Activated CD8-positive, alpha-beta T cell treated with anti-CD3 and anti-CD28 coated beads for 36 hours (primary cell): ENCODE results near the gene FBXO40. TPM values are rescaled to one million over a fixed set of nuclear protein-coding genes. Genes with fewer than 3 reads are reported as not detected.

Source experiments
- ATAC-seq: fragments of 200-7000 bp; cut with Tn5 transposase; one replicate; pipeline ENCODE4 v1.10.0; 2021; ENCODE audit warnings: mild to moderate bottlenecking, moderate library complexity
- CTCF ChIA-PET: fragments of 350-600 bp; sonication (Branson Sonifier 250); formaldehyde crosslinking; loops from one replicate; lab custom pipeline; 2021; ENCODE audit warnings: antibody characterized with exemption; lab: Charles Lee
- POLR2A ChIA-PET: fragments of 350-600 bp; sonication (Branson Sonifier 250); formaldehyde crosslinking; loops from one replicate; lab custom pipeline; 2021; ENCODE audit warnings: antibody characterized with exemption; lab: Charles Lee
- DNase-seq: peaks from one replicate; pipeline ENCODE4 v3.0.0-alpha.2; 2020
- H3K27ac Mint-ChIP-seq: one replicate; pipeline ENCODE4 v1.8.0; 2021; ENCODE audit warnings: mild to moderate bottlenecking, mixed read lengths
- H3K27me3 Mint-ChIP-seq: one replicate; pipeline ENCODE4 v1.8.0; 2021; ENCODE audit warnings: mixed read lengths
- H3K36me3 Mint-ChIP-seq: one replicate; pipeline ENCODE4 v1.8.0; 2021; ENCODE audit warnings: low read depth, mixed read lengths
- H3K4me1 Mint-ChIP-seq: one replicate; pipeline ENCODE4 v1.8.0; 2021; ENCODE audit warnings: low read depth, mixed read lengths
- H3K4me3 Mint-ChIP-seq: one replicate; pipeline ENCODE4 v1.8.0; 2021; ENCODE audit warnings: mild to moderate bottlenecking, moderate library complexity, mixed read lengths
- H3K9me3 Mint-ChIP-seq: one replicate; pipeline ENCODE4 v1.8.0; 2021; ENCODE audit warnings: mixed read lengths
- intact Hi-C: fragments of 100-400 bp; cut with micrococcal nuclease; formaldehyde crosslinking; loops from one replicate; pipeline ENCODE4 v1.10.0; 2022
- total RNA-seq, 2 experiments: library from RNA; stranded (reverse); gene quantifications; one replicate each; pipeline ENCODE4 v1.2.3, GENCODE V29; 2021
- TF ChIP-seq, protein P1 (sequence below): fragments of 200-600 bp; IDR thresholded peaks from one replicate; pipeline ENCODE4 v1.8.0; 2022; ENCODE audit warnings: antibody characterized with exemption, mild to moderate bottlenecking

FBXO40 gene
- total RNA-seq, 2 experiments from 2014 or later: not detected

DNA sequence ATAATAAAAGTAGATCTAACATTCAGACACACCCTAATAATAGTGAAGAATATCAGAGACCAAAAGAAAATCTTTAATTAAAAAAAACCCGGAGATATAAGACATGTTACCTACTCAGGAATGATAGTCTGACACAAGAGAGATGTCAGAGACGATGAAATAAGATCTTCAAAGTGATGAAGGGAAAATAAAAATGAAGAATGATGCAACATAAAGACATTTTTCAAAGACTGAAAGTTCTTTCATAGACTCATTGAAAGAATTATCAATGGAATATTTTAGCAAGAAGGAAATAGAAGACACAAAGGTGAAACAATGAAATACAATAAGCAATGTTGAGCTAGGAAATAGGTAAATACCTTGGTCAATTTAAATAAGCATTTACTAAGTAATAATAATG is 47.9 kb downstream of the FBXO40 start:
- ChIA-PET POLR2A (no interaction called here), CTCF (no interaction called here)
- peaks cover 23% of the 10 kb centered on the region for H3K4me1 Mint-ChIP-seq
- peak; percentile 20 for ATAC-seq
- no peaks in the 10 kb centered on the region for H3K27me3 Mint-ChIP-seq
- DNase-seq: no peak
- TF ChIP-seq, protein P1, sequence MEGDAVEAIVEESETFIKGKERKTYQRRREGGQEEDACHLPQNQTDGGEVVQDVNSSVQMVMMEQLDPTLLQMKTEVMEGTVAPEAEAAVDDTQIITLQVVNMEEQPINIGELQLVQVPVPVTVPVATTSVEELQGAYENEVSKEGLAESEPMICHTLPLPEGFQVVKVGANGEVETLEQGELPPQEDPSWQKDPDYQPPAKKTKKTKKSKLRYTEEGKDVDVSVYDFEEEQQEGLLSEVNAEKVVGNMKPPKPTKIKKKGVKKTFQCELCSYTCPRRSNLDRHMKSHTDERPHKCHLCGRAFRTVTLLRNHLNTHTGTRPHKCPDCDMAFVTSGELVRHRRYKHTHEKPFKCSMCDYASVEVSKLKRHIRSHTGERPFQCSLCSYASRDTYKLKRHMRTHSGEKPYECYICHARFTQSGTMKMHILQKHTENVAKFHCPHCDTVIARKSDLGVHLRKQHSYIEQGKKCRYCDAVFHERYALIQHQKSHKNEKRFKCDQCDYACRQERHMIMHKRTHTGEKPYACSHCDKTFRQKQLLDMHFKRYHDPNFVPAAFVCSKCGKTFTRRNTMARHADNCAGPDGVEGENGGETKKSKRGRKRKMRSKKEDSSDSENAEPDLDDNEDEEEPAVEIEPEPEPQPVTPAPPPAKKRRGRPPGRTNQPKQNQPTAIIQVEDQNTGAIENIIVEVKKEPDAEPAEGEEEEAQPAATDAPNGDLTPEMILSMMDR: no peak
- no peaks in the 10 kb centered on the region for H3K9me3 Mint-ChIP-seq
- H3K27ac Mint-ChIP-seq: peak overlapping the region; percentile 89
- H3K36me3 Mint-ChIP-seq: peaks cover 66% of the 10 kb centered on the region
- intact Hi-C loops: no loop called here
- no peak overlapping the region for H3K4me3 Mint-ChIP-seq

DNA sequence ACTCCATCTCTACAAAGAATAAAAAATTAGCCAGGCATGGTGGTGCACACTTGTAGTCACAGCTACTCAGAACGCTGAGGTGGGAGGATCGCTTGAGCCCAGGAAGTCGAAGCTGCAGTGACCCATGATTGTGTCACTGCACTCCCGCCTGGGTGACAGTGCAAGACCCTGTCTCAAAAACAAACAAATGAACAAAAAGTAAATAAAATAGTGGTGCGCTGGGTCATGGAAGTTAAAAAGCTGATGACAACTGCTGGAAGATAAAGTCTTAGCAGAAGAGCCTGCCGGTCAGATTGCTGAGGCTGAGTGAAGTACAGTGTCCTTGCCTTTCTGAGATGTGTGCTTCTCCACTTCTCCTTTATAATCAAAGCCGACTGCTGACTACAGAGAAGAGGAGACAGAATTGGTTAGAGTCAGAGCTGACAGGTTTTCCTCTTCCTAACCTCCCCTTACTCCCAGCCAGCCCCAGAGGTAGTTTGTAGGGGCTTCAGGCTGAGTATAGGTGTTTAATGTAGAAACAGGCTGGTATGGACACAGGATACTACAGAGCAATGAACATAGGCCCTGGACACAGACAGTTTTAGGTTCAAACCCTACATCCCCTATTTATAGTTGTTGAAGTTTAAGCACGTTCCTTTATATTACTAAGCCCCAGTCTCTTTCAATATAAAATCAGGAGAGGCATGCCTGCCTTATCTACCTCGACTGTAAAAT is 49.6 kb downstream of the FBXO40 start:
- ChIA-PET CTCF (interaction anchor here (1.0 kb wide), 1 partner anchor 11 kb away, joined by 3 read pairs; no protein-coding TSS in a partner anchor), POLR2A (no interaction called here)
- ATAC-seq: no peak
- Mint-ChIP-seq H3K4me3 (no peak overlapping the region), H3K27me3 (no peaks in the 10 kb centered on the region), H3K36me3 (peaks cover 58% of the 10 kb centered on the region), H3K4me1 (peaks cover 23% of the 10 kb centered on the region), H3K27ac (peak overlapping the region; percentile 69), H3K9me3 (no peaks in the 10 kb centered on the region)
- intact Hi-C loops: no loop called here
- DNase-seq: no peak
- TF ChIP-seq, protein P1: no peak

DNA sequence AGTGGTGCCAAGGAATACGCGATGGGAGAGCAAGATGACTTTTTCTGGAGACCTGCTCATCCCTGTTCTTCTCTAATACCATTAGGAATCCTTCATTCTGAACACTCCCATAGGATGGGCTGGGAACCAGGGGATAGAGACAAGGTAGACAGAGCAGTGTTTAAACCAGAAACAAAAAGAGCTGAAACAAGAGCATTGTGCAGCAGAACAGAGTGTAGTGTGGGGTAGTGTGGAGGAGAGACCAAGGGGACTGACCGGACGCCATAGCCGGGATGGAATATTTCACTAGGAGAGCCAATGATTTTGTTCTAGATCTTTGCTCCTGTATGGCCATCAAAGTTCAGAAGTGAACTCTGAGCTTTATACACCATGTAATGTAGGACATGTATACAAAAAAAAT is 51.9 kb downstream of the FBXO40 start:
- no peak for DNase-seq
- intact Hi-C loops: no loop called here
- peak; percentile 41 for ATAC-seq
- POLR2A ChIA-PET: interaction anchor here (0.6 to 1.9 kb wide), 2 partner anchors 14 to 99 kb away, joined by 3 to 6 read pairs; partner anchors contain the start of gene POLQ
- peaks cover 25% of the 10 kb centered on the region for H3K4me1 Mint-ChIP-seq
- H3K27me3 Mint-ChIP-seq: no peaks in the 10 kb centered on the region
- no peaks in the 10 kb centered on the region for H3K9me3 Mint-ChIP-seq
- peaks cover 51% of the 10 kb centered on the region for H3K36me3 Mint-ChIP-seq
- H3K4me3 Mint-ChIP-seq: no peak overlapping the region
- CTCF ChIA-PET: no interaction called here
- TF ChIP-seq, protein P1: no peak
- H3K27ac Mint-ChIP-seq: no peak overlapping the region

DNA sequence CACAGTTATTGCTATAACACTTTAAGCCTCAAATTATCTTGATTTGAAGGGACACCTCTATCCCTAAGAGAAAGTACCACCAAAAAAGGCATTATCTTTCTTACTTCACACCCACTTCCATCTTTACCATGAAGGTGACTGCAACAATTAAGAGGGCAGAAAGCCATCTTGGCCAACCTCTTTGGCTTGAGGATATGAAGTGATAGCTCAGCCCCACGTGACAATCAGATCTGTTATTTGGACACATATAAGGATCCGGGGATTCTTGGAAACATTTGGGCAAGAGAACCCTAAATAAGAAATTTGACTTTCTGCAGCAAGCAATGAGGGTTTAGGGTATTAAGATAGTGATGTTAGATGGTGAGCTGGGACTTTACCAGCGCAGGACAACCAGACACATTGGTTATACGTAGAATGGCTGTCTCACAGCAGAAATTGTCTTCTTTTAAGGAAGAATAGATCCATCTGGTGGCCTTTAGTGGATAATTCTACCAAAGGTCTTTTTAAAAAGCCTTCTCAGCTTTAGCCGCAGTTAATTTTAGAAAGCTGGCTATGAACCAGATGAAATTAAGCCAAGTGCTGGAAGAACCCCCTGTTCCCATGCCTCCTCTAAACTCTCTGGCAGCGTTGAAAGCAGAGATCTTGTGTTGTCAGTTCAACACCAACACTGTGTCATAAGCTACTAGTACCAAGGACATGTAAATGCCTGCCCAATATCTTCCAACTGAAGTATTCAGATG is 55.2 kb downstream of the FBXO40 start:
- TF ChIP-seq, protein P1: no peak
- intact Hi-C loops: no loop called here
- CTCF ChIA-PET: interaction anchor here (1.3 kb wide), 1 partner anchor 13 kb away, joined by 3 read pairs; the partner anchor contains the start of gene HCLS1
- POLR2A ChIA-PET: interaction anchor here (0.6 kb wide), 1 partner anchor 483 kb away, joined by 3 read pairs; no protein-coding TSS in a partner anchor
- Mint-ChIP-seq H3K9me3 (peaks cover 3% of the 10 kb centered on the region), H3K36me3 (peaks cover 53% of the 10 kb centered on the region), H3K4me3 (no peak overlapping the region), H3K27me3 (no peaks in the 10 kb centered on the region), H3K27ac (no peak overlapping the region), H3K4me1 (peaks cover 35% of the 10 kb centered on the region)
- DNase-seq: no peak
- ATAC-seq: no peak

DNA sequence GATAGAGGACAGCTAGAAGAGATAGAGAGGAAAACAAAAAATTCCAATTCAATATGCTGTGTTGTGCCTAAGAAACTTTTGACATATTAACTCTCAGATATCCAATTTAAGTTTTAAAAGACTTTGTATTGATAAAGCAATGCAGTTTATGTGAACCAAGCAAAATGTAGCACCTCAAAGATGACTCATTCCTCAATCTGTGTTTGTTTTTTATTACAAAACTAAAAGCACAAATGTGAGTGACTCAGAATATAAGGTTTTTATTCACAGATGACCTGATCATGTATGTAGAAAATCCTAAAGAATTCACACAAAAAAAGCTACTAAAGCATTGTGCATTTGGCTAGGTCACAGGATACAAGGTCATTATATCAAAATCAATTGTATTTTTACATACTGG is 56.5 kb downstream of the FBXO40 start:
- intact Hi-C loops: no loop called here
- H3K9me3 Mint-ChIP-seq: peaks cover 3% of the 10 kb centered on the region
- H3K27me3 Mint-ChIP-seq: no peaks in the 10 kb centered on the region
- no peak for ATAC-seq
- TF ChIP-seq, protein P1: no peak
- no peak for DNase-seq
- peaks cover 55% of the 10 kb centered on the region for H3K36me3 Mint-ChIP-seq
- H3K4me1 Mint-ChIP-seq: peaks cover 48% of the 10 kb centered on the region
- POLR2A ChIA-PET: no interaction called here
- CTCF ChIA-PET: interaction anchor here (0.9 kb wide), 1 partner anchor 9 kb away, joined by 3 read pairs; no protein-coding TSS in a partner anchor
- peak overlapping the region; percentile 30 for H3K27ac Mint-ChIP-seq
- no peak overlapping the region for H3K4me3 Mint-ChIP-seq
